HepG2 (cell line): Measurements from ENCODE around the gene EDN2. TPM values are rescaled to one million over a fixed set of nuclear protein-coding genes. Genes with fewer than 3 reads are reported as not detected.

Experiments
- ATAC-seq: fragments of 200-7000 bp; cut with Tn5 transposase; 3 replicates; pipeline ENCODE4 v1.9.1; 2020; ENCODE audit warnings: mild to moderate bottlenecking, moderate library complexity
- BruUV-seq: library from RNA; stranded (reverse); fragments of 400-500 nt; replicated peaks from 2 replicates; lab custom pipeline; 2021; lab: Mats Ljungman, UMichigan
- CTCF ChIA-PET: fragments of 300-600 bp; formaldehyde crosslinking; extraction: SDS; loops from one replicate; lab custom pipeline; 2021; ENCODE audit warnings: low total read pairs, inconsistent platforms, low intra/inter-chr PET ratio; lab: Yijun Ruan, JAX
- POLR2A ChIA-PET: fragments of 350-600 bp; sonication (Branson Sonifier 250); formaldehyde crosslinking; loops from one replicate; lab custom pipeline; 2020; ENCODE audit warnings: antibody characterized with exemption, inconsistent platforms; lab: Yijun Ruan, JAX
- DNase-seq: peaks from one replicate; pipeline ENCODE4 v3.0.0-alpha.2; 2015; ENCODE audit warnings: low spot score
- FAIRE-seq: peaks from 3 replicates; lab custom pipeline; 2011; peaks lifted over from hg19 to GRCh38; lab: Jason Lieb, UNC
- H2AFZ ChIP-seq: one replicate; pipeline ENCODE4 v1.6.1; 2011; ENCODE audit warnings: low read length, inconsistent platforms
- H3K27ac ChIP-seq: fragments of 300-600 bp; 3 replicates; pipeline ENCODE4 v1.8.0; 2011; ENCODE audit warnings: mixed run types, mild to moderate bottlenecking, mixed read lengths, low read length, inconsistent platforms; ENCODE audit not compliant: insufficient read depth; ENCODE audit errors: extremely low read length
- H3K27me3 ChIP-seq, 2 experiments: fragments of 200-600 bp in 1 of 2; 2 replicates in 1 of 2; 3 replicates in 1 of 2; pipeline versions ENCODE4 v1.6.0 to v1.8.0; 2011; ENCODE audit warnings: low read length in 2 of 2, mild to moderate bottlenecking in 2 of 2, moderate library complexity in 2 of 2, inconsistent platforms in 1 of 2; ENCODE audit not compliant: insufficient read depth in 2 of 2, control insufficient read depth in 1 of 2
- H3K36me3 ChIP-seq, 2 experiments: fragments of 200-600 bp in 1 of 2; replicated peaks in 1 of 2; 2 replicates in 1 of 2; 3 replicates in 1 of 2; pipeline versions ENCODE4 v1.5.1 to v1.8.0; 2011; ENCODE audit warnings: low read length in 2 of 2, inconsistent platforms in 1 of 2; ENCODE audit not compliant: insufficient read depth in 2 of 2, control insufficient read depth in 1 of 2
- H3K4me1 ChIP-seq: 2 replicates; pipeline ENCODE4 v1.5.1; 2012; ENCODE audit warnings: low read length, inconsistent platforms; ENCODE audit not compliant: insufficient read depth
- H3K4me2 ChIP-seq: 2 replicates; pipeline ENCODE4 v1.6.0; 2011; ENCODE audit warnings: low read depth, low read length, inconsistent platforms
- H3K4me3 ChIP-seq, 3 experiments: fragments of 200-600 bp in 1 of 3; sonication (generic), shearing (Covaris generic) in 1 of 3; replicated peaks in 1 of 3; 2 replicates each; pipeline ENCODE4 v1.5.1; 2011 to 2016; ENCODE audit warnings: low read length in 3 of 3, inconsistent platforms in 2 of 3, low read depth in 2 of 3, mild to moderate bottlenecking in 2 of 3, control low read depth in 1 of 3, mixed read lengths in 1 of 3; ENCODE audit not compliant: insufficient read depth in 1 of 3
- H3K79me2 ChIP-seq: one replicate; pipeline ENCODE4 v1.6.1; 2011; ENCODE audit warnings: low read length, inconsistent platforms; ENCODE audit not compliant: insufficient read depth
- H3K9ac ChIP-seq: 2 replicates; pipeline ENCODE4 v1.6.0; 2011; ENCODE audit warnings: mild to moderate bottlenecking, low read depth, low read length, inconsistent platforms; ENCODE audit not compliant: insufficient read depth
- H3K9me3 ChIP-seq: 2 replicates; pipeline ENCODE4 v1.5.1; 2012; ENCODE audit warnings: mild to moderate bottlenecking, low read length
- H4K20me1 ChIP-seq: 2 replicates; pipeline ENCODE4 v1.6.0; 2011; ENCODE audit warnings: inconsistent platforms, mild to moderate bottlenecking, low read length, moderate library complexity; ENCODE audit not compliant: insufficient read depth
- ARNTL ChIP-seq: sonication (generic); formaldehyde crosslinking; IDR thresholded peaks from 2 replicates; pipeline ENCODE4 v1.4.0; 2020; ENCODE audit warnings: mild to moderate bottlenecking, missing genetic modification reagents
- CHD4 ChIP-seq: fragments of 200-600 bp; sonication (generic); IDR thresholded peaks from 2 replicates; pipeline ENCODE4 v1.7.0; 2017; ENCODE audit warnings: mild to moderate bottlenecking, low read length, borderline replicate concordance
- FOXA3 ChIP-seq: IDR thresholded peaks from 2 replicates; pipeline ENCODE4 v1.6.1; 2016; ENCODE audit warnings: missing genetic modification reagents, missing compliant biosample characterization
- GATAD2A ChIP-seq: IDR thresholded peaks from 2 replicates; pipeline ENCODE4 v1.6.1; 2016
- KDM5A ChIP-seq: fragments of 200-600 bp; sonication (generic); IDR thresholded peaks from 2 replicates; pipeline ENCODE4 v1.7.0; 2018; ENCODE audit warnings: antibody characterized with exemption, mild to moderate bottlenecking, low read length, borderline replicate concordance
- SRF ChIP-seq: IDR thresholded peaks from 2 replicates; pipeline ENCODE4 v1.6.1; 2011; ENCODE audit warnings: mild to moderate bottlenecking, low read depth, low read length, moderate library complexity
- ZNF275 ChIP-seq: sonication (generic); formaldehyde crosslinking; IDR thresholded peaks from 2 replicates; pipeline ENCODE4 v1.8.0; 2022; ENCODE audit warnings: missing genetic modification reagents, mild to moderate bottlenecking, inconsistent platforms, borderline replicate concordance
- ZNF331 ChIP-seq: sonication (generic); formaldehyde crosslinking; IDR thresholded peaks from 2 replicates; pipeline ENCODE4 v1.4.0; 2020; ENCODE audit warnings: missing genetic modification reagents
- ZNF549 ChIP-seq: sonication (generic); formaldehyde crosslinking; IDR thresholded peaks from 2 replicates; pipeline ENCODE4 v1.5.0; 2020; ENCODE audit warnings: missing genetic modification reagents
- ZNF75D ChIP-seq: sonication (generic); formaldehyde crosslinking; IDR thresholded peaks from 2 replicates; pipeline ENCODE4 v1.8.1; 2023; ENCODE audit warnings: missing genetic modification reagents, mild to moderate bottlenecking, borderline replicate concordance
- WGBS: methylation state at CpG from one replicate; pipeline ENCODE4 v1.1.6; 2017; ENCODE audit warnings: low lambda C conversion rate; 5-methylcytosine and 5-hydroxymethylcytosine counted together
- in situ Hi-C: cut with HindIII; loops from 2 replicates; pipeline ENCODE4 v1.10.0; 2017; ENCODE audit warnings: low pct_unique_long_range_greater_than_20kb; ENCODE audit not compliant: extremely low pct_ligation_motif_present
- intact Hi-C: fragments of 100-400 bp; cut with micrococcal nuclease; formaldehyde crosslinking; loops from one replicate; pipeline ENCODE4 v1.10.0; 2022; ENCODE audit not compliant: unreplicated experiment
- polyA plus RNA-seq, 8 experiments: library from polyadenylated mRNA; depleted of rRNA in 3 of 8; stranded (reverse) in 7 of 8; unstranded in 1 of 8; fragments of >200 nt; fragmentation: Illumina TruSeq in 4 of 8; extraction: Trizol in 4 of 8; gene quantifications; 2 replicates each; pipeline versions ENCODE4 v1.2.1 to v1.2.3, GENCODE V29; 2011 to 2016; ENCODE audit warnings: low read depth in 4 of 8, missing spikeins in 1 of 8, mixed read lengths in 1 of 8; ENCODE audit not compliant: insufficient read depth in 1 of 8
- total RNA-seq, 5 experiments: library from RNA; depleted of rRNA; stranded (reverse); fragments of >200 nt; fragmentation: Illumina TruSeq; extraction: Trizol; gene quantifications; 2 replicates each; pipeline ENCODE4 v1.2.3, GENCODE V29; 2016; ENCODE audit warnings: low read depth in 1 of 5
- TF ChIP-seq, protein P1 (sequence below): IDR thresholded peaks from 2 replicates; pipeline ENCODE4 v1.6.1; 2016; ENCODE audit warnings: low read depth

Gene EDN2
- total and polyA plus RNA-seq, 2 of the 13 experiments (the other 11 are each of a cell fraction or from before 2014, with no cell fraction given) = not detected

GRCh38 chr1:41518471-41518870 is 34.0 kb upstream of the EDN2 start:
- Histone ChIP-seq H3K36me3 (no peaks in the 10 kb centered on the region), H3K27ac (no peak overlapping the region), H4K20me1 (no peaks in the 10 kb centered on the region), H3K9me3 (no peaks in the 10 kb centered on the region), H3K79me2 (no peaks in the 10 kb centered on the region), H3K4me2 (no peak overlapping the region), H3K4me3 (no peak overlapping the region), H2AFZ (no peak overlapping the region), H3K27me3 (peaks cover 4 to 30% of the 10 kb centered on the region in 2 experiments; a peak in 3 of 5 replicates), H3K4me1 (0 out of 2 replicates have a peak, but pooled peaks cover 5% of the 10 kb centered on the region), H3K9ac (no peak overlapping the region)
- ATAC-seq = no peak
- TF ChIP-seq ZNF549 (CRISPR knock-in tag) = no peak
- no peak for TF ChIP-seq GATAD2A (CRISPR knock-in tag)
- TF ChIP-seq, protein P1, sequence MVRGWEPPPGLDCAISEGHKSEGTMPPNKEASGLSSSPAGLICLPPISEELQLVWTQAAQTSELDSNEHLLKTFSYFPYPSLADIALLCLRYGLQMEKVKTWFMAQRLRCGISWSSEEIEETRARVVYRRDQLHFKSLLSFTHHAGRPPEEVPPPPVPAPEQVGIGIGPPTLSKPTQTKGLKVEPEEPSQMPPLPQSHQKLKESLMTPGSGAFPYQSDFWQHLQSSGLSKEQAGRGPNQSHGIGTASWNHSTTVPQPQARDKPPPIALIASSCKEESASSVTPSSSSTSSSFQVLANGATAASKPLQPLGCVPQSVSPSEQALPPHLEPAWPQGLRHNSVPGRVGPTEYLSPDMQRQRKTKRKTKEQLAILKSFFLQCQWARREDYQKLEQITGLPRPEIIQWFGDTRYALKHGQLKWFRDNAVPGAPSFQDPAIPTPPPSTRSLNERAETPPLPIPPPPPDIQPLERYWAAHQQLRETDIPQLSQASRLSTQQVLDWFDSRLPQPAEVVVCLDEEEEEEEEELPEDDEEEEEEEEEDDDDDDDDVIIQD = no peak
- no peak for TF ChIP-seq CHD4
- no peak for TF ChIP-seq ZNF275 (CRISPR knock-in tag)
- TF ChIP-seq KDM5A = no peak
- TF ChIP-seq SRF = no peak
- no peak for TF ChIP-seq FOXA3 (CRISPR knock-in tag)
- TF ChIP-seq ZNF331 (CRISPR knock-in tag) = no peak
- TF ChIP-seq ZNF75D (CRISPR knock-in tag) = no peak
- TF ChIP-seq ARNTL = no peak
- no TSS peak for BruUV-seq
- WGBS = 10% methylated on average over 5 of the region's 5 CpGs
- DNase-seq = no peak
- ChIA-PET POLR2A (no interaction called here), CTCF (no interaction called here)
- no peak for FAIRE-seq
- intact Hi-C loops (no loop called here), in situ Hi-C loops (no loop called here)
